Dermis microvascular lymphatic vessel endothelial cell (primary cell): ENCODE measurements around the gene OR1C1. TPM values are rescaled to one million over a fixed set of nuclear protein-coding genes. Genes with fewer than 3 reads are reported as not detected.
"Not testable (repeated sequence)": the region's sequence is repeated elsewhere in the genome, so short reads cannot be mapped to it uniquely, and the experiment has no call there.

Experiments used
- DNase-seq, 2 donors: peaks; one replicate each; pipeline versions ENCODE4 v3.0.0 to v3.0.0-alpha.2; 2010; ENCODE audit warnings: low read depth in 2 of 2
- total RNA-seq: library from RNA; depleted of rRNA; stranded (reverse); fragments of >200 nt; gene quantifications from 2 replicates; pipeline ENCODE4 v1.2.1, GENCODE V29; 2014

Gene OR1C1
- total RNA-seq, result not detected in 2 replicates

- no peak for DNase-seq
Observed at GRCh38 chr1:247760456-247760855, at the start of gene OR1C1. TSS of gene OR1C1 (minus strand) at chr1:247760556. CDS start at chr1:247758406, 2,150 bp downstream.

- DNase-seq, result no peak
Observed at GRCh38 chr1:247797518-247797917, 37.2 kb upstream of the OR1C1 start.

GRCh38 chr1:247769603-247770002, 9.2 kb upstream of the OR1C1 start:
- no peak for DNase-seq

- not testable (repeated sequence) for DNase-seq
Observed at GRCh38 chr1:247754311-247754710, 6.0 kb downstream of the OR1C1 start.

- DNase-seq, result no peak
Observed at GRCh38 chr1:247749870-247750269, 10.5 kb downstream of the OR1C1 start.

- no peak for DNase-seq
Observed at GRCh38 chr1:247748041-247748440, 12.3 kb downstream of the OR1C1 start, which contains the start of gene OR14A2. TSS of gene OR14A2 (minus strand) at chr1:247748141.

GRCh38 chr1:247747616-247748015, 12.7 kb downstream of the OR1C1 start:
- no peak for DNase-seq

- no peak for DNase-seq
Observed at GRCh38 chr1:247746391-247746935, 13.9 kb downstream of the OR1C1 start.

GRCh38 chr1:247742215-247742760, 18.1 kb downstream of the OR1C1 start:
- DNase-seq, result not testable (repeated sequence)

GRCh38 chr1:247741756-247742155, 18.6 kb downstream of the OR1C1 start:
- no peak for DNase-seq

GRCh38 chr1:247740721-247741120, 19.6 kb downstream of the OR1C1 start:
- DNase-seq, result no peak

- no peak for DNase-seq
Observed at GRCh38 chr1:247738315-247738714, 22.0 kb downstream of the OR1C1 start, which contains the start of gene OR14K1. TSS of gene OR14K1 (plus strand) at chr1:247738615. CDS start at chr1:247738615, 0 bp downstream.

- no peak for DNase-seq
Observed at GRCh38 chr1:247721222-247721621, 39.1 kb downstream of the OR1C1 start.

- DNase-seq, result no peak
Observed at GRCh38 chr1:247716546-247716945, 43.8 kb downstream of the OR1C1 start, which contains the start of gene OR6F1. TSS of gene OR6F1 (minus strand) at chr1:247716646. CDS start at chr1:247712755, 3,891 bp downstream.

GRCh38 chr1:247713753-247714152, 46.6 kb downstream of the OR1C1 start:
- no peak for DNase-seq

GRCh38 chr1:247710681-247711080, 49.7 kb downstream of the OR1C1 start:
- DNase-seq, result not testable (repeated sequence)

Other genes with a start within 250 kb of the OR1C1 start
- not detected in 2 replicates for gene OR2C3, start 224.1 kb downstream of the OR1C1 start, total RNA-seq
- not detected in 2 replicates for gene GCSAML, start 211.4 kb downstream of the OR1C1 start, total RNA-seq
- not detected in 2 replicates for gene OR2G2, start 172.2 kb downstream of the OR1C1 start, total RNA-seq
- not detected in 2 replicates for gene OR2G3, start 155.0 kb downstream of the OR1C1 start, total RNA-seq
- gene OR13G1, start 80.8 kb downstream of the OR1C1 start, total RNA-seq, result not detected in 2 replicates
- not detected in 2 replicates for gene OR6F1, start 43.9 kb downstream of the OR1C1 start, total RNA-seq
- gene OR14K1, start 21.9 kb downstream of the OR1C1 start, total RNA-seq, result not detected in 2 replicates
- gene OR14A2, start 12.4 kb downstream of the OR1C1 start, total RNA-seq, result not detected in 2 replicates
- gene OR14A16, start 63.6 kb upstream of the OR1C1 start, total RNA-seq, result not detected in 2 replicates
- gene OR11L1, start 81.3 kb upstream of the OR1C1 start, total RNA-seq, result not detected in 2 replicates
- under 0.01 and 0.25 TPM in 2 replicates for gene TRIM58, start 96.6 kb upstream of the OR1C1 start, total RNA-seq
- gene OR2W3, start 135.0 kb upstream of the OR1C1 start, total RNA-seq, result not detected in 2 replicates
- not detected in 2 replicates for gene OR2T8, start 159.7 kb upstream of the OR1C1 start, total RNA-seq
- gene OR2AJ1, start 164.3 kb upstream of the OR1C1 start, total RNA-seq, result not detected in 2 replicates
- not detected in 2 replicates for gene OR2L8, start 188.3 kb upstream of the OR1C1 start, total RNA-seq
- gene OR2AK2, start 204.7 kb upstream of the OR1C1 start, total RNA-seq, result not detected in 2 replicates